SJCRH30 (cell line): Measurements from ENCODE around the gene F11R. TPM values are rescaled to one million over a fixed set of nuclear protein-coding genes. Genes with fewer than 3 reads are reported as not detected.

Experiments
- DNase-seq, 2 experiments: peaks; one replicate each; pipeline ENCODE4 v3.0.0-alpha.2; 2015 to 2020
- H3K27ac ChIP-seq: fragments of 250-450 bp; sonication (Bioruptor Pico); 2 replicates; pipeline ENCODE4 v1.5.1; 2020; ENCODE audit warnings: mild to moderate bottlenecking, moderate library complexity
- H3K27me3 ChIP-seq: fragments of 250-450 bp; sonication (Bioruptor Pico); 2 replicates; pipeline ENCODE4 v1.5.1; 2020; ENCODE audit warnings: mild to moderate bottlenecking, moderate library complexity
- H3K36me3 ChIP-seq: fragments of 250-450 bp; sonication (Bioruptor Pico); 2 replicates; pipeline ENCODE4 v1.5.1; 2020; ENCODE audit warnings: mild to moderate bottlenecking, moderate library complexity
- H3K4me1 ChIP-seq: fragments of 250-450 bp; sonication (Bioruptor Pico); 2 replicates; pipeline ENCODE4 v1.5.1; 2020; ENCODE audit warnings: mild to moderate bottlenecking, moderate library complexity
- H3K4me3 ChIP-seq: fragments of 250-450 bp; sonication (Bioruptor Pico); 2 replicates; pipeline ENCODE4 v1.5.1; 2020; ENCODE audit warnings: mild to moderate bottlenecking, moderate library complexity
- H3K9me3 ChIP-seq: fragments of 250-450 bp; sonication (Bioruptor Pico); replicated peaks from 2 replicates; pipeline ENCODE4 v1.5.1; 2020; ENCODE audit warnings: mild to moderate bottlenecking, moderate library complexity
- total RNA-seq: library from RNA; depleted of rRNA; stranded (reverse); fragments of >200 nt; shearing (Covaris generic); gene quantifications from 2 replicates; pipeline ENCODE4 v1.2.3, GENCODE V29; 2014

Gene F11R
- total RNA-seq, 1 experiment from 2014 or later = not detected

- Histone ChIP-seq H3K36me3 (peaks cover 5% of the 10 kb centered on the region; the same call in 1 of the 2 replicates), H3K9me3 (peaks cover 13% of the 10 kb centered on the region), H3K4me1 (peaks cover 5% of the 10 kb centered on the region; the same call in 1 of the 2 replicates), H3K4me3 (no peak overlapping the region), H3K27me3 (no peaks in the 10 kb centered on the region), H3K27ac (no peak overlapping the region)
- DNase-seq = no peak
These were observed 26.8 kb upstream of the F11R start for GRCh38 chr1:161047436-161048420.

- H3K4me3 ChIP-seq = peak overlapping the region; percentile 66
- H3K27ac ChIP-seq = peak overlapping the region; percentile 83; the same call in 1 of the 2 replicates
- no peaks in the 10 kb centered on the region for H3K27me3 ChIP-seq
- peaks cover 5% of the 10 kb centered on the region; the same call in 1 of the 2 replicates for H3K4me1 ChIP-seq
- no peak for DNase-seq
- H3K36me3 ChIP-seq = peaks cover 15% of the 10 kb centered on the region
- peaks cover 13% of the 10 kb centered on the region for H3K9me3 ChIP-seq
These were observed 25.8 kb upstream of the F11R start for GRCh38 chr1:161046605-161047228.

GRCh38 chr1:161045736-161046604, 25.0 kb upstream of the F11R start, which contains the start of gene USF1:
Gene USF1 (minus strand): TSS chr1:161045977. CDS start chr1:161043275, 2,702 bp downstream.
- Histone ChIP-seq H3K4me3 (peak within 1 kb of the TSS; percentile 66), H3K4me1 (peaks cover 5% of the 10 kb centered on the region; the same call in 1 of the 2 replicates), H3K36me3 (peaks cover 18% of the 10 kb centered on the region), H3K9me3 (peaks cover 13% of the 10 kb centered on the region), H3K27me3 (no peaks in the 10 kb centered on the region), H3K27ac (peak within 1 kb of the TSS; percentile 83)
- DNase-seq = peak; percentile 92 to 96

GRCh38 chr1:161044908-161045735, 24.2 kb upstream of the F11R start:
- H3K27me3 ChIP-seq = no peaks in the 10 kb centered on the region
- H3K27ac ChIP-seq = peak overlapping the region; percentile 83
- peaks cover 13% of the 10 kb centered on the region for H3K9me3 ChIP-seq
- DNase-seq = peak; percentile 85 to 88
- H3K4me3 ChIP-seq = peak overlapping the region; percentile 66
- peaks cover 5% of the 10 kb centered on the region; the same call in 1 of the 2 replicates for H3K4me1 ChIP-seq
- H3K36me3 ChIP-seq = peaks cover 26% of the 10 kb centered on the region

- Histone ChIP-seq H3K27me3 (no peaks in the 10 kb centered on the region), H3K4me3 (peak overlapping the region; percentile 66), H3K36me3 (peaks cover 32% of the 10 kb centered on the region), H3K27ac (peak overlapping the region; percentile 83), H3K4me1 (peaks cover 5% of the 10 kb centered on the region; the same call in 1 of the 2 replicates), H3K9me3 (peaks cover 11% of the 10 kb centered on the region)
- no peak for DNase-seq
These were observed 23.6 kb upstream of the F11R start for GRCh38 chr1:161044535-161044907.

- no peak overlapping the region for H3K27ac ChIP-seq
- no peak overlapping the region for H3K4me3 ChIP-seq
- H3K27me3 ChIP-seq = no peaks in the 10 kb centered on the region
- peaks cover 5% of the 10 kb centered on the region; the same call in 1 of the 2 replicates for H3K4me1 ChIP-seq
- DNase-seq = no peak
- peaks cover 35% of the 10 kb centered on the region for H3K36me3 ChIP-seq
- H3K9me3 ChIP-seq = no peaks in the 10 kb centered on the region
These were observed 18.6 kb upstream of the F11R start for GRCh38 chr1:161039546-161039945.

- peaks cover 35% of the 10 kb centered on the region for H3K36me3 ChIP-seq
These were observed 18.2 kb upstream of the F11R start for GRCh38 chr1:161039154-161039545.

GRCh38 chr1:161038523-161039153, 17.7 kb upstream of the F11R start, which contains the start of gene TSTD1:
Gene TSTD1 (minus strand): TSS chr1:161038964. CDS start chr1:161038889, 75 bp downstream.
- H3K27me3 ChIP-seq = no peaks in the 10 kb centered on the region
- H3K36me3 ChIP-seq = peaks cover 35% of the 10 kb centered on the region
- DNase-seq = no peak
- H3K27ac ChIP-seq = no peak within 1 kb of the TSS
- no peak within 1 kb of the TSS for H3K4me3 ChIP-seq
- no peaks in the 10 kb centered on the region for H3K4me1 ChIP-seq
- no peaks in the 10 kb centered on the region for H3K9me3 ChIP-seq

More at GRCh38 chr1:161039154-161039545, 18.2 kb upstream of the F11R start:
- Histone ChIP-seq H3K27ac (no peak overlapping the region), H3K9me3 (no peaks in the 10 kb centered on the region), H3K4me3 (no peak overlapping the region), H3K27me3 (no peaks in the 10 kb centered on the region), H3K4me1 (peaks cover 2% of the 10 kb centered on the region; the same call in 1 of the 2 replicates)
- no peak for DNase-seq

- Histone ChIP-seq H3K4me1 (no peaks in the 10 kb centered on the region), H3K36me3 (peaks cover 32% of the 10 kb centered on the region), H3K27ac (no peak overlapping the region), H3K27me3 (no peaks in the 10 kb centered on the region), H3K4me3 (no peak overlapping the region), H3K9me3 (no peaks in the 10 kb centered on the region)
- no peak for DNase-seq
These were observed 16.9 kb upstream of the F11R start for GRCh38 chr1:161037661-161038522.

- Histone ChIP-seq H3K36me3 (no peaks in the 10 kb centered on the region), H3K27ac (no peak overlapping the region), H3K27me3 (no peaks in the 10 kb centered on the region), H3K9me3 (no peaks in the 10 kb centered on the region), H3K4me3 (no peak overlapping the region), H3K4me1 (no peaks in the 10 kb centered on the region)
- no peak for DNase-seq
These were observed 12.8 kb upstream of the F11R start for GRCh38 chr1:161033751-161034150.

- H3K36me3 ChIP-seq = no peaks in the 10 kb centered on the region
- H3K9me3 ChIP-seq = no peaks in the 10 kb centered on the region
- DNase-seq = no peak
- H3K27ac ChIP-seq = no peak overlapping the region
- H3K4me1 ChIP-seq = no peaks in the 10 kb centered on the region
- H3K4me3 ChIP-seq = no peak overlapping the region
- H3K27me3 ChIP-seq = no peaks in the 10 kb centered on the region
These were observed 11.5 kb upstream of the F11R start for GRCh38 chr1:161032409-161032808.

- no peaks in the 10 kb centered on the region for H3K4me1 ChIP-seq
- H3K9me3 ChIP-seq = no peaks in the 10 kb centered on the region
- no peak overlapping the region for H3K4me3 ChIP-seq
- no peaks in the 10 kb centered on the region for H3K36me3 ChIP-seq
- no peak for DNase-seq
- H3K27ac ChIP-seq = no peak overlapping the region
- H3K27me3 ChIP-seq = no peaks in the 10 kb centered on the region
These were observed 10.9 kb upstream of the F11R start for GRCh38 chr1:161031874-161032273.
